Measurements from ENCODE around the gene CNN3. TPM values are rescaled to one million over a fixed set of nuclear protein-coding genes. Genes with fewer than 3 reads are reported as not detected.

The CNN3 gene
- total RNA-seq, 4 donors from 2014 or later: 307 to 344 (median 329) TPM

DNA sequence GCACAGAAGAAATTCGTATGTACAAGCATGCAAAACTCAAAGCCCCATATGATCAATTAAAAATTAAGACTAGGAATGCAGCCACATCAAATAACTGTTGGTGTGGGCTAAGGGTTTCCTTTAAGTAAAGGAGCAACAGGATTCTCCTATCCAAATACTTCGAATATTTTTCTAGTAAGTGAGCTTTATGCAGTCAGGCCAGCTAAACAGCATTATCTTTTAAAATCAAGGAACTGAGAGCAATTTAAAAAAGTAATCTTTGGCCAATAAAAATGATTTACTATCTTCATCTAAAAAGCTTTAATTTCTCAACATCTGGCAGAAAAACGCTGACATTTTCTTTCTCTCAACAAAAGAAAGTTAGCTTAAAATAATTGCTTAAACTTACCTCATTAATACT is 19.8 kb downstream of the CNN3 start:
- peaks cover 0 to 96% (median 24%) of the 10 kb centered on the region in 4 donors for H3K4me1 ChIP-seq
- 52 to 57% methylated on average over 3 of the region's 3 CpGs for whole genome bisulfite sequencing, 2 donors
- H3K4me3 ChIP-seq: no peak overlapping the region
- H3K36me3 ChIP-seq: peaks cover 0 to 25% (median 0%) of the 10 kb centered on the region in 3 donors
- TF ChIP-seq CTCF (IDR thresholded peaks at IDR 0.05) (no peak), EP300 (IDR thresholded peaks at IDR 0.05) (no peak), POLR2A (IDR thresholded peaks at IDR 0.05) (no peak)
- DNase-seq (ENCODE audit: low spot score in 2 of 2): no peak
- no peaks in the 10 kb centered on the region for H3K9me3 ChIP-seq
- no peak overlapping the region for H3K27ac ChIP-seq
- no peaks in the 10 kb centered on the region for H3K27me3 ChIP-seq

GRCh38 chr1:94906382-94906781 is 20.5 kb downstream of the CNN3 start:
- H3K4me1 ChIP-seq: peaks cover 0 to 96% (median 20%) of the 10 kb centered on the region in 4 donors
- no peaks in the 10 kb centered on the region for H3K27me3 ChIP-seq
- DNase-seq (ENCODE audit: low spot score in 2 of 2): no peak
- H3K4me3 ChIP-seq: no peak overlapping the region
- 67 to 72% methylated on average over 5 of the region's 5 CpGs for WGBS, 2 donors
- no peaks in the 10 kb centered on the region for H3K9me3 ChIP-seq
- H3K27ac ChIP-seq: no peak overlapping the region
- no peak for TF ChIP-seq CTCF (IDR thresholded peaks at IDR 0.05)
- TF ChIP-seq POLR2A (IDR thresholded peaks at IDR 0.05): no peak
- TF ChIP-seq EP300 (IDR thresholded peaks at IDR 0.05): no peak
- peaks cover 0 to 33% (median 0%) of the 10 kb centered on the region in 3 donors for H3K36me3 ChIP-seq

DNA sequence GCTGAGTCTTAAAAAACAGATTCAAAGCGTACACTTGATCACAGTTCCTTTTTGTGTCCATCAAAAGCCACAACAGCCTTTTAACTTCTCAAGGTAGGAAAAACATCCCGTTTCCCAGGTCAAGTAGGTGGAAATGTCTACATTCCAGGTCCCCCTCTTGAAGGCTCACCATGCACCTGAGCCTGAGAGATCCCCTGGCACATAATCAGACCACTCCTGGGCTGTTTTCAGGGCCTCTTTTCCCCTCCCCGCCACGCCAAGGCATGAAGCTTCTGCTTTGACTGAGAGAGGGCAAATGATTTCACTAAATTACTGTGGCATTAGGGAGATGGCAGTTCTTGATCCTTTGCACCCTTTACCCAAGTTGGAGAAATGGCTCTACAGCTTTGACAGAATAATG is 21.7 kb downstream of the CNN3 start:
- Histone ChIP-seq H3K27ac (no peak overlapping the region), H3K4me1 (peaks cover 0 to 95% (median 14%) of the 10 kb centered on the region in 4 donors), H3K27me3 (no peaks in the 10 kb centered on the region), H3K36me3 (peaks cover 0 to 43% (median 0%) of the 10 kb centered on the region in 3 donors), H3K4me3 (no peak overlapping the region), H3K9me3 (no peaks in the 10 kb centered on the region)
- TF ChIP-seq POLR2A (IDR thresholded peaks at IDR 0.05) (no peak), CTCF (IDR thresholded peaks at IDR 0.05) (no peak), EP300 (IDR thresholded peaks at IDR 0.05) (no peak)
- DNase-seq (ENCODE audit: low spot score in 2 of 2): no peak
- WGBS, 2 donors: 91 to 94% methylated on average over 4 of the region's 4 CpGs

DNA sequence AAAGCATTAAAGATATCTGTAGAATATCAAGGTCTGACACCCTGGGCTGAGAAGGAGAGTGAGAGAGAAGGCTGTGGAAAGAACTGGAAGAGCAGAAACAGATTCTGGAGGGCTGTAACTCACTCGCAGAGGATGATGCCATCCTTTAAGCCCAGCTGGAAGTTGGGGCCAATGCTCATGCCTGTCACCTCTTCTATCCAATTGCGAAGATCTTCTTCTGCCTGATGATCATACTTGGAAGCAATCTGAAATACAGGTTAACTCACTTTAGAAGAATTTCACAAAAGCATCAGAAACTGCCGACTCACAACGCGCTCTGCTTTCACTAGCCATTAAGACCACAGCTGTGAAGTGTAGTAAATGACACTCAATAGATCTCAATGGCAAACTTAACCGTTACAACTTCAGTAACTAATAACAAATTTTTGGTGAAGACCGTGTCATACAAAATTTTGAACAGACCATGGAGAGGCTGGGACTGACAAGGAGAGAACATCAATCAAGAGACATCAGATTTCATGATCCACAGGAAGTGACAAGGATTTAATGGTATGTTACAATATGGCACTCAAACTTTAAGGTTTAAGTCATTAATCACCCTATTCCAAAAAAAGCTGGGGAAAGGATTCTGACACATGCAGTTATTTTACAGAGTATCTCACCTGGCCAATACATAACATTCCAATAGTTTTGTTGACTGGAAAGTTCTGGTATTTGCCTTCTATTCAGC is 23.5 kb downstream of the CNN3 start:
- Histone ChIP-seq H3K36me3 (peaks cover 0 to 50% (median 0%) of the 10 kb centered on the region in 3 donors), H3K4me1 (peaks cover 0 to 96% (median 16%) of the 10 kb centered on the region in 4 donors), H3K27me3 (no peaks in the 10 kb centered on the region), H3K9me3 (no peaks in the 10 kb centered on the region), H3K4me3 (no peak overlapping the region), H3K27ac (peak overlapping the region in 1 of 4 donors; percentile 19)
- DNase-seq (ENCODE audit: low spot score in 2 of 2): no peak
- no peak for TF ChIP-seq EP300 (IDR thresholded peaks at IDR 0.05)
- TF ChIP-seq CTCF (IDR thresholded peaks at IDR 0.05): no peak
- no peak for TF ChIP-seq POLR2A (IDR thresholded peaks at IDR 0.05)
- 75 to 77% methylated on average over 7 of the region's 7 CpGs for WGBS, 2 donors

DNA sequence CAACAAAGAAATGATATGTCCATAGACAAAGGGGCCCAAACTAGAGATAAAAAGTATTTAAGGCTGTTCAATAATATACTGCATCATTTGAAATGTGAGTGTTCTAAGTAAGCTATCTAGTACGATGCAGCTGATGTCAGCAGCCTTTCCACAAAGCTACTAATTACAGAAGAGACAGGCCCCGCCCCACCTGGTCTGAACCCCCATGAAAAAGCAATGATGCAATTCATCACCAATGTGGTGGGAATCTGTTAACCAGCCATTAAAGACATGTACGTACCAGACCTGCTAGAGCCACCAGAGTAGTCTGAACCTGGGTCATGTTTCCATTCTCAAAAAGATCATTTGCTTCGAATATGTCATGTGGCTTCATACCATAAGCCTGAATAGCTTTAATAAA is 25.1 kb downstream of the CNN3 start:
- peaks cover 0 to 91% (median 16%) of the 10 kb centered on the region in 4 donors for H3K4me1 ChIP-seq
- H3K9me3 ChIP-seq: no peaks in the 10 kb centered on the region
- H3K4me3 ChIP-seq: no peak overlapping the region
- no peaks in the 10 kb centered on the region for H3K27me3 ChIP-seq
- peaks cover 0 to 54% (median 0%) of the 10 kb centered on the region in 3 donors for H3K36me3 ChIP-seq
- no peak for DNase-seq (ENCODE audit: low spot score in 2 of 2)
- 61 to 63% methylated on average over 4 of the region's 4 CpGs for WGBS, 2 donors
- peak overlapping the region in 2 of 4 donors; percentile 13 to 35 for H3K27ac ChIP-seq
- no peak for TF ChIP-seq POLR2A (IDR thresholded peaks at IDR 0.05)
- TF ChIP-seq CTCF (IDR thresholded peaks at IDR 0.05): no peak
- no peak for TF ChIP-seq EP300 (IDR thresholded peaks at IDR 0.05)

All from tibial nerve (tissue), 4 donors.